ENCODE results near the gene SLC4A3.

- TF ChIP-seq YY1 (IDR thresholded peaks at IDR 0.05; ENCODE audit: low read depth): no peak
- no peak for TF ChIP-seq CTCF (IDR thresholded peaks at IDR 0.05)
- no peak for TF ChIP-seq GABPA (IDR thresholded peaks at IDR 0.05; ENCODE audit: low read depth)
- TF ChIP-seq POLR2AphosphoS5 (IDR thresholded peaks at IDR 0.05; ENCODE audit: low read depth, low read length): no peak
- TF ChIP-seq FOXM1 (IDR thresholded peaks at IDR 0.05; ENCODE audit: low read depth): no peak
- TF ChIP-seq PBX3 (IDR thresholded peaks at IDR 0.05): no peak
- no peak for TF ChIP-seq REST (IDR thresholded peaks at IDR 0.05; ENCODE audit: low read depth, low read length)
- no peak for TF ChIP-seq TAF1 (IDR thresholded peaks at IDR 0.05; ENCODE audit: borderline replicate concordance, low read depth, low read length)
- TF ChIP-seq EP300 (IDR thresholded peaks at IDR 0.05; ENCODE audit: borderline replicate concordance in 1 of 2, low read depth in 1 of 2, low read length in 1 of 2): no peak
Measured at GRCh38 chr2:219679041-219679440, 51.6 kb downstream of the SLC4A3 start.
